GM12878 (cell line): ENCODE results near the gene EHMT2. TPM values are rescaled to one million over a fixed set of nuclear protein-coding genes. Genes with fewer than 3 reads are reported as not detected.

Source experiments
- ATF7 ChIP-seq: fragments of 450-650 bp; IDR thresholded peaks from 2 replicates; pipeline ENCODE4 v1.6.1; 2016; ENCODE audit warnings: low read depth, mild to moderate bottlenecking
- BRCA1 ChIP-seq: IDR thresholded peaks from 2 replicates; pipeline ENCODE4 v1.6.1; 2011; ENCODE audit warnings: low read depth, low read length, improper control_type of control experiment
- CREM ChIP-seq: IDR thresholded peaks from 2 replicates; pipeline ENCODE4 v1.6.1; 2014; ENCODE audit warnings: antibody characterized with exemption, low read depth
- EGR1 ChIP-seq, 2 experiments: IDR thresholded peaks; 1 replicate in 1 of 2; 2 replicates in 1 of 2; pipeline ENCODE4 v1.6.1; 2011 to 2012; ENCODE audit warnings: low read depth in 2 of 2, low read length in 2 of 2, borderline replicate concordance in 1 of 2, mild to moderate bottlenecking in 1 of 2, moderate library complexity in 1 of 2
- HDAC2 ChIP-seq: fragments of 200-600 bp; sonication (generic); IDR thresholded peaks from 2 replicates; pipeline ENCODE4 v1.6.1; 2017
- HDGF ChIP-seq: fragments of 450-650 bp; IDR thresholded peaks from 2 replicates; pipeline ENCODE4 v1.6.1; 2016; ENCODE audit warnings: antibody characterized with exemption
- IKZF2 ChIP-seq, 2 experiments: fragments of 450-650 bp; IDR thresholded peaks; 2 replicates each; pipeline ENCODE4 v1.6.1; 2017; ENCODE audit warnings: mild to moderate bottlenecking in 2 of 2, moderate library complexity in 2 of 2
- JUND ChIP-seq: IDR thresholded peaks from 2 replicates; pipeline ENCODE4 v1.6.1; 2012; ENCODE audit warnings: low read depth, mild to moderate bottlenecking, low read length, improper control_type of control experiment, moderate library complexity
- MEF2B ChIP-seq: fragments of 450-650 bp; IDR thresholded peaks from 2 replicates; pipeline ENCODE4 v1.6.1; 2018; ENCODE audit warnings: mild to moderate bottlenecking, moderate library complexity; ENCODE audit not compliant: partially characterized antibody, poor library complexity, severe bottlenecking
- RBBP5 ChIP-seq: fragments of 200-600 bp; sonication (generic); conservative IDR thresholded peaks from 2 replicates; pipeline ENCODE4 v1.6.1; 2016
- SMAD1 ChIP-seq: fragments of 450-650 bp; IDR thresholded peaks from 2 replicates; pipeline ENCODE4 v1.6.1; 2018; ENCODE audit warnings: mild to moderate bottlenecking, low read depth; ENCODE audit not compliant: partially characterized antibody
- TCF7 ChIP-seq: IDR thresholded peaks from 2 replicates; pipeline ENCODE4 v1.6.1; 2014; ENCODE audit warnings: antibody characterized with exemption, borderline replicate concordance
- ZNF274 ChIP-seq: IDR thresholded peaks from one replicate; pipeline ENCODE4 v1.8.0; 2011; ENCODE audit not compliant: insufficient read length, insufficient read depth
- polyA plus RNA-seq, 11 experiments: library from polyadenylated mRNA; depleted of rRNA in 4 of 11; unstranded in 6 of 11; stranded (reverse) in 5 of 11; fragments of >200 nt; fragmentation: Nextera tagmentation in 4 of 11; fragmentation: Illumina TruSeq in 1 of 11; extraction: Ambion mirVana in 4 of 11; extraction: Trizol in 1 of 11; gene quantifications; 1 replicate in 1 of 11; 2 replicates in 10 of 11; pipeline versions ENCODE4 v1.2.1 to v1.2.3, GENCODE V29; 2011 to 2016; ENCODE audit warnings: inconsistent platforms in 2 of 11, missing spikeins in 2 of 11, low read depth in 1 of 11
- total RNA-seq, 4 experiments: library from RNA; depleted of rRNA in 3 of 4; stranded (reverse); fragments of >200 nt in 3 of 4; fragmentation: Illumina TruSeq in 1 of 4; extraction: Trizol in 1 of 4; gene quantifications; 2 replicates each; pipeline versions ENCODE4 v1.2.1 to v1.2.3, GENCODE V29; 2013 to 2021
- TF ChIP-seq, protein P1 (sequence below): IDR thresholded peaks from 2 replicates; pipeline ENCODE4 v1.6.1; 2012; ENCODE audit warnings: low read depth, low read length, improper control_type of control experiment
- TF ChIP-seq, protein P2 (sequence below): fragments of 450-650 bp; conservative IDR thresholded peaks from 2 replicates; pipeline ENCODE4 v1.6.1; 2017; ENCODE audit warnings: mild to moderate bottlenecking, moderate library complexity
- TF ChIP-seq, protein P3 (sequence below): fragments of 450-650 bp; IDR thresholded peaks from 2 replicates; pipeline ENCODE4 v1.6.1; 2017; ENCODE audit warnings: mild to moderate bottlenecking, low read depth, inconsistent platforms; ENCODE audit not compliant: poor library complexity, severe bottlenecking
- TF ChIP-seq, protein P4 (sequence below): IDR thresholded peaks from 2 replicates; pipeline ENCODE4 v1.6.1; 2012; ENCODE audit warnings: low read depth, low read length, improper control_type of control experiment
- TF ChIP-seq, protein P5 (sequence below): IDR thresholded peaks from 2 replicates; pipeline ENCODE4 v1.6.1; 2011; ENCODE audit warnings: low read depth, low read length, improper control_type of control experiment, borderline replicate concordance
- TF ChIP-seq, protein P6 (sequence below): fragments of 450-650 bp; IDR thresholded peaks from 2 replicates; pipeline ENCODE4 v1.6.1; 2016; ENCODE audit warnings: mild to moderate bottlenecking, moderate library complexity, borderline replicate concordance

EHMT2 gene
- total and polyA plus RNA-seq, 10 of the 15 experiments (the other 5 are each of a cell fraction or from before 2014, with no cell fraction given): 1.7 to 53.2 (median 36.3) TPM

DNA sequence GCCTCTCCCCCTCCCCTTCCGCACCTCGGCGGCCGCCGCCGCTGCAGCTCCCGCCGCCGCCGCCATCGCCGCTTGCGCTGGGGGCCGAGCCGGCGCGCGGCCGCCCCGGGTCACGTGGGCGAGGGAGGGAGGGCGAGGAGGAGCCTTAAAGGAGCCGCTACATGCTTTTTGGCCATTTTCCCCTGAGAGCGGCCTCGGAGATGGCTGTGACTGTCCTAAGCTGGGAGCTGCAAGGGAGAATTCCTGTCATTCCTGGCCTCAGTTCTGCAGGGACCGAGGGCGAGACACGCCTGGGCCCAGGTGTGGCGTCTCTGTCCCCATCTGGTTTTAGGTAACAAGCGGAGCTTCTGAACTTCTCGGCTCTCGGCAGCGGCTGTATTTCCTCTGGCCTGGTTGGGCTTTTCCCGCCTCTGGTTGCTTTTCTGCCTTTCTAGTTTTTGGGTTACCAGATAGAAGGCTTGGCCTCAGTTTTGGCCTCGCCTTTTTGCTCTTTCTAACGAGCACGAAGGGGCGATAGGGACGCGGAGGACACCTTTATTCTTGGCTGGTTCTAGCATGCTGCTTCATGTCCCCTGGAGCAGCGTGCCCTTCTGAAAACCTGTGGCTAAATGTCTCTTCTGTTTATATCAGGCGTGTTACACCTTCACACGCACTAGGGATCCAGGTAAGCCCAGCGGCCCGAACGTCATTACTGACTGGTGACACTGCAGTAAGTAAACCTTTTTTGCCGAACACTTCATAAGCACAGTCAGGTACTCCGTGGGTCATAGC is at the start of gene EHMT2 (continued):
- TF ChIP-seq MEF2B: peak; percentile 52
- TF ChIP-seq, protein P1, sequence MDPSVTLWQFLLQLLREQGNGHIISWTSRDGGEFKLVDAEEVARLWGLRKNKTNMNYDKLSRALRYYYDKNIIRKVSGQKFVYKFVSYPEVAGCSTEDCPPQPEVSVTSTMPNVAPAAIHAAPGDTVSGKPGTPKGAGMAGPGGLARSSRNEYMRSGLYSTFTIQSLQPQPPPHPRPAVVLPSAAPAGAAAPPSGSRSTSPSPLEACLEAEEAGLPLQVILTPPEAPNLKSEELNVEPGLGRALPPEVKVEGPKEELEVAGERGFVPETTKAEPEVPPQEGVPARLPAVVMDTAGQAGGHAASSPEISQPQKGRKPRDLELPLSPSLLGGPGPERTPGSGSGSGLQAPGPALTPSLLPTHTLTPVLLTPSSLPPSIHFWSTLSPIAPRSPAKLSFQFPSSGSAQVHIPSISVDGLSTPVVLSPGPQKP: no peak
- no peak for TF ChIP-seq CREM
- TF ChIP-seq EGR1 (IDR thresholded peaks at IDR 0.05; ENCODE audit: borderline replicate concordance in 1 of 2, low read depth in 2 of 2, low read length in 2 of 2): peak in 1 of 2 experiments; percentile 60; a peak in 1 of 3 replicates
- no peak for TF ChIP-seq IKZF2 (IDR thresholded peaks at IDR 0.05)
- TF ChIP-seq HDAC2: no peak
- TF ChIP-seq, protein P2, sequence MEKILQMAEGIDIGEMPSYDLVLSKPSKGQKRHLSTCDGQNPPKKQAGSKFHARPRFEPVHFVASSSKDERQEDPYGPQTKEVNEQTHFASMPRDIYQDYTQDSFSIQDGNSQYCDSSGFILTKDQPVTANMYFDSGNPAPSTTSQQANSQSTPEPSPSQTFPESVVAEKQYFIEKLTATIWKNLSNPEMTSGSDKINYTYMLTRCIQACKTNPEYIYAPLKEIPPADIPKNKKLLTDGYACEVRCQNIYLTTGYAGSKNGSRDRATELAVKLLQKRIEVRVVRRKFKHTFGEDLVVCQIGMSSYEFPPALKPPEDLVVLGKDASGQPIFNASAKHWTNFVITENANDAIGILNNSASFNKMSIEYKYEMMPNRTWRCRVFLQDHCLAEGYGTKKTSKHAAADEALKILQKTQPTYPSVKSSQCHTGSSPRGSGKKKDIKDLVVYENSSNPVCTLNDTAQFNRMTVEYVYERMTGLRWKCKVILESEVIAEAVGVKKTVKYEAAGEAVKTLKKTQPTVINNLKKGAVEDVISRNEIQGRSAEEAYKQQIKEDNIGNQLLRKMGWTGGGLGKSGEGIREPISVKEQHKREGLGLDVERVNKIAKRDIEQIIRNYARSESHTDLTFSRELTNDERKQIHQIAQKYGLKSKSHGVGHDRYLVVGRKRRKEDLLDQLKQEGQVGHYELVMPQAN: no peak
- TF ChIP-seq, protein P3, sequence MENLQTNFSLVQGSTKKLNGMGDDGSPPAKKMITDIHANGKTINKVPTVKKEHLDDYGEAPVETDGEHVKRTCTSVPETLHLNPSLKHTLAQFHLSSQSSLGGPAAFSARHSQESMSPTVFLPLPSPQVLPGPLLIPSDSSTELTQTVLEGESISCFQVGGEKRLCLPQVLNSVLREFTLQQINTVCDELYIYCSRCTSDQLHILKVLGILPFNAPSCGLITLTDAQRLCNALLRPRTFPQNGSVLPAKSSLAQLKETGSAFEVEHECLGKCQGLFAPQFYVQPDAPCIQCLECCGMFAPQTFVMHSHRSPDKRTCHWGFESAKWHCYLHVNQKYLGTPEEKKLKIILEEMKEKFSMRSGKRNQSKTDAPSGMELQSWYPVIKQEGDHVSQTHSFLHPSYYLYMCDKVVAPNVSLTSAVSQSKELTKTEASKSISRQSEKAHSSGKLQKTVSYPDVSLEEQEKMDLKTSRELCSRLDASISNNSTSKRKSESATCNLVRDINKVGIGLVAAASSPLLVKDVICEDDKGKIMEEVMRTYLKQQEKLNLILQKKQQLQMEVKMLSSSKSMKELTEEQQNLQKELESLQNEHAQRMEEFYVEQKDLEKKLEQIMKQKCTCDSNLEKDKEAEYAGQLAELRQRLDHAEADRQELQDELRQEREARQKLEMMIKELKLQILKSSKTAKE: no peak
- no peak for TF ChIP-seq RBBP5
- TF ChIP-seq ATF7: no peak
- no peak for TF ChIP-seq JUND
- no peak for TF ChIP-seq BRCA1
- TF ChIP-seq, protein P4, sequence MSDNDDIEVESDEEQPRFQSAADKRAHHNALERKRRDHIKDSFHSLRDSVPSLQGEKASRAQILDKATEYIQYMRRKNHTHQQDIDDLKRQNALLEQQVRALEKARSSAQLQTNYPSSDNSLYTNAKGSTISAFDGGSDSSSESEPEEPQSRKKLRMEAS: peak; percentile 75
- TF ChIP-seq TCF7: no peak
- TF ChIP-seq, protein P5, sequence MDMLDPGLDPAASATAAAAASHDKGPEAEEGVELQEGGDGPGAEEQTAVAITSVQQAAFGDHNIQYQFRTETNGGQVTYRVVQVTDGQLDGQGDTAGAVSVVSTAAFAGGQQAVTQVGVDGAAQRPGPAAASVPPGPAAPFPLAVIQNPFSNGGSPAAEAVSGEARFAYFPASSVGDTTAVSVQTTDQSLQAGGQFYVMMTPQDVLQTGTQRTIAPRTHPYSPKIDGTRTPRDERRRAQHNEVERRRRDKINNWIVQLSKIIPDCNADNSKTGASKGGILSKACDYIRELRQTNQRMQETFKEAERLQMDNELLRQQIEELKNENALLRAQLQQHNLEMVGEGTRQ: peak; percentile 83
- no peak for TF ChIP-seq HDGF
- TF ChIP-seq ZNF274: no peak
- TF ChIP-seq, protein P6, sequence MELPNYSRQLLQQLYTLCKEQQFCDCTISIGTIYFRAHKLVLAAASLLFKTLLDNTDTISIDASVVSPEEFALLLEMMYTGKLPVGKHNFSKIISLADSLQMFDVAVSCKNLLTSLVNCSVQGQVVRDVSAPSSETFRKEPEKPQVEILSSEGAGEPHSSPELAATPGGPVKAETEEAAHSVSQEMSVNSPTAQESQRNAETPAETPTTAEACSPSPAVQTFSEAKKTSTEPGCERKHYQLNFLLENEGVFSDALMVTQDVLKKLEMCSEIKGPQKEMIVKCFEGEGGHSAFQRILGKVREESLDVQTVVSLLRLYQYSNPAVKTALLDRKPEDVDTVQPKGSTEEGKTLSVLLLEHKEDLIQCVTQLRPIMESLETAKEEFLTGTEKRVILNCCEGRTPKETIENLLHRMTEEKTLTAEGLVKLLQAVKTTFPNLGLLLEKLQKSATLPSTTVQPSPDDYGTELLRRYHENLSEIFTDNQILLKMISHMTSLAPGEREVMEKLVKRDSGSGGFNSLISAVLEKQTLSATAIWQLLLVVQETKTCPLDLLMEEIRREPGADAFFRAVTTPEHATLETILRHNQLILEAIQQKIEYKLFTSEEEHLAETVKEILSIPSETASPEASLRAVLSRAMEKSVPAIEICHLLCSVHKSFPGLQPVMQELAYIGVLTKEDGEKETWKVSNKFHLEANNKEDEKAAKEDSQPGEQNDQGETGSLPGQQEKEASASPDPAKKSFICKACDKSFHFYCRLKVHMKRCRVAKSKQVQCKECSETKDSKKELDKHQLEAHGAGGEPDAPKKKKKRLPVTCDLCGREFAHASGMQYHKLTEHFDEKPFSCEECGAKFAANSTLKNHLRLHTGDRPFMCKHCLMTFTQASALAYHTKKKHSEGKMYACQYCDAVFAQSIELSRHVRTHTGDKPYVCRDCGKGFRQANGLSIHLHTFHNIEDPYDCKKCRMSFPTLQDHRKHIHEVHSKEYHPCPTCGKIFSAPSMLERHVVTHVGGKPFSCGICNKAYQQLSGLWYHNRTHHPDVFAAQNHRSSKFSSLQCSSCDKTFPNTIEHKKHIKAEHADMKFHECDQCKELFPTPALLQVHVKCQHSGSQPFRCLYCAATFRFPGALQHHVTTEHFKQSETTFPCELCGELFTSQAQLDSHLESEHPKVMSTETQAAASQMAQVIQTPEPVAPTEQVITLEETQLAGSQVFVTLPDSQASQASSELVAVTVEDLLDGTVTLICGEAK: no peak
- no peak for TF ChIP-seq SMAD1
